Endothelial cell of umbilical vein (primary cell): ENCODE results near the gene ANGPTL7. TPM values are rescaled to one million over a fixed set of nuclear protein-coding genes. Genes with fewer than 3 reads are reported as not detected.

Experiments used
- BruUV-seq: library from RNA; stranded (reverse); fragments of 400-500 nt; replicated peaks from 2 replicates; lab custom pipeline; 2021; lab: Mats Ljungman, UMichigan
- CTCF ChIA-PET: fragments of 300-600, 350-600 bp; sonication (Branson Sonifier 250); formaldehyde crosslinking; loops from one replicate; lab custom pipeline; 2021; ENCODE audit warnings: antibody characterized with exemption, inconsistent platforms; lab: Charles Lee
- POLR2A ChIA-PET: fragments of 300-600, 350-600 bp; sonication (Branson Sonifier 250); formaldehyde crosslinking; loops from one replicate; lab custom pipeline; 2021; ENCODE audit warnings: antibody characterized with exemption, inconsistent platforms; lab: Charles Lee
- DNase-seq: peaks from one replicate; pipeline ENCODE4 v3.0.0-alpha.2; 2011; ENCODE audit warnings: low read depth, low spot score
- FAIRE-seq: peaks from 2 replicates; lab custom pipeline; 2011; peaks lifted over from hg19 to GRCh38; lab: Jason Lieb, UNC
- H2AFZ ChIP-seq: 2 replicates; pipeline ENCODE4 v1.6.0; 2012; ENCODE audit warnings: low read depth, low read length, control low read depth, inconsistent platforms
- H3K27ac ChIP-seq: 2 replicates; pipeline ENCODE4 v1.5.1; 2011; ENCODE audit warnings: low read depth, mild to moderate bottlenecking, control low read depth, low read length, moderate library complexity; ENCODE audit not compliant: insufficient read depth
- H3K27me3 ChIP-seq, 2 experiments: 2 replicates each; pipeline versions ENCODE4 v1.6.0 to v1.6.1; 2011; ENCODE audit warnings: low read length in 2 of 2, mixed read lengths in 1 of 2; ENCODE audit not compliant: control insufficient read depth in 2 of 2, insufficient read depth in 2 of 2
- H3K36me3 ChIP-seq, 2 experiments: 2 replicates in 1 of 2; 3 replicates in 1 of 2; pipeline ENCODE4 v1.5.1; 2011; ENCODE audit warnings: low read length in 2 of 2, mild to moderate bottlenecking in 1 of 2, moderate library complexity in 1 of 2; ENCODE audit not compliant: control insufficient read depth in 2 of 2, insufficient read depth in 2 of 2; ENCODE audit errors: extremely low read depth in 1 of 2
- H3K4me1 ChIP-seq: 3 replicates; pipeline ENCODE4 v1.5.1; 2011; ENCODE audit warnings: mild to moderate bottlenecking, low read length; ENCODE audit not compliant: control insufficient read depth, insufficient read depth; ENCODE audit errors: extremely low read depth
- H3K4me2 ChIP-seq: 2 replicates; pipeline ENCODE4 v1.6.1; 2011; ENCODE audit warnings: low read length, control low read depth, mixed read lengths; ENCODE audit not compliant: insufficient read depth
- H3K4me3 ChIP-seq, 3 experiments: fragments of 200-600 bp in 1 of 3; sonication (generic), shearing (Covaris generic) in 1 of 3; replicated peaks in 1 of 3; 2 replicates each; pipeline ENCODE4 v1.5.1; 2011 to 2016; ENCODE audit warnings: control low read depth in 3 of 3, low read length in 3 of 3, mild to moderate bottlenecking in 2 of 3, inconsistent platforms in 1 of 3, low read depth in 1 of 3, moderate library complexity in 1 of 3; ENCODE audit not compliant: insufficient read depth in 1 of 3
- H3K79me2 ChIP-seq: 2 replicates; pipeline ENCODE4 v1.6.0; 2012; ENCODE audit warnings: low read length, inconsistent platforms; ENCODE audit not compliant: control insufficient read depth, insufficient read depth
- H3K9ac ChIP-seq: replicated peaks from 2 replicates; pipeline ENCODE3; 2011; ENCODE audit warnings: low read length, control low read depth; ENCODE audit not compliant: insufficient read depth; ENCODE audit errors: extremely low read depth
- H3K9me1 ChIP-seq: replicated peaks from 3 replicates; pipeline ENCODE4 v1.6.0; 2011; ENCODE audit warnings: mild to moderate bottlenecking, low read length; ENCODE audit not compliant: control insufficient read depth, insufficient read depth; ENCODE audit errors: extremely low read depth
- H3K9me3 ChIP-seq: replicated peaks from 2 replicates; pipeline ENCODE4 v1.5.1; 2012; ENCODE audit warnings: low read length, inconsistent platforms; ENCODE audit not compliant: control insufficient read depth, insufficient read depth
- H4K20me1 ChIP-seq: replicated peaks from 2 replicates; pipeline ENCODE3; 2011; ENCODE audit warnings: mild to moderate bottlenecking, low read length; ENCODE audit not compliant: control insufficient read depth, insufficient read depth; ENCODE audit errors: extremely low read depth
- CTCF ChIP-seq, 2 donors: IDR thresholded peaks; 1 replicate in 1 of 2; 2 replicates in 1 of 2; pipeline ENCODE4 v1.5.1; 2011; ENCODE audit warnings: low read length in 2 of 2, mild to moderate bottlenecking in 2 of 2, moderate library complexity in 2 of 2, control low read depth in 1 of 2, inconsistent platforms in 1 of 2, low read depth in 1 of 2; ENCODE audit not compliant: insufficient read depth in 1 of 2; ENCODE audit errors: extremely low read depth in 1 of 2
- EZH2 ChIP-seq: IDR thresholded peaks from 2 replicates; pipeline ENCODE4 v1.6.1; 2012; ENCODE audit warnings: borderline replicate concordance, low read depth, mild to moderate bottlenecking, moderate library complexity, low read length, inconsistent platforms; ENCODE audit not compliant: severe bottlenecking
- FOS ChIP-seq: IDR thresholded peaks from 2 replicates; pipeline ENCODE4 v1.6.1; 2011; ENCODE audit warnings: mild to moderate bottlenecking, low read length, moderate library complexity, borderline replicate concordance; ENCODE audit not compliant: insufficient read depth
- GATA2 ChIP-seq: IDR thresholded peaks from 2 replicates; pipeline ENCODE4 v1.7.0; 2011; ENCODE audit warnings: low read depth, mild to moderate bottlenecking, moderate library complexity, mixed read lengths, low read length; ENCODE audit not compliant: insufficient read length, insufficient read depth
- JUN ChIP-seq: IDR thresholded peaks from 2 replicates; pipeline ENCODE4 v1.6.1; 2011; ENCODE audit warnings: borderline replicate concordance, low read depth; ENCODE audit not compliant: insufficient read length, insufficient read depth
- MYC ChIP-seq: IDR thresholded peaks from one replicate; pipeline ENCODE4 v1.6.1; 2011; ENCODE audit warnings: mild to moderate bottlenecking, low read depth, low read length
- POLR2A ChIP-seq: IDR thresholded peaks from 2 replicates; pipeline ENCODE4 v1.6.1; 2012; ENCODE audit warnings: low read depth, mild to moderate bottlenecking, control low read depth, low read length
- POLR2AphosphoS5 ChIP-seq: IDR thresholded peaks from 2 replicates; pipeline ENCODE4 v1.6.1; 2012; ENCODE audit warnings: low read depth, mild to moderate bottlenecking, control low read depth, low read length, moderate library complexity; ENCODE audit not compliant: insufficient read depth
- dilution Hi-C: fragments of 300-500 bp; cut with MboI; formaldehyde crosslinking; loops from one replicate; pipeline ENCODE4 v1.15.0; 2019; ENCODE audit warnings: low sequenced_read_pairs; ENCODE audit not compliant: extremely low pct_ligation_motif_present
- intact Hi-C: fragments of 100-400 bp; cut with micrococcal nuclease; formaldehyde crosslinking; loops from one replicate; pipeline ENCODE4 v1.10.0; 2022
- polyA plus RNA-seq, 4 experiments: library from polyadenylated mRNA; depleted of rRNA in 3 of 4; stranded (reverse) in 3 of 4; unstranded in 1 of 4; fragments of >200 nt; gene quantifications; 2 replicates each; pipeline versions ENCODE4 v1.2.1 to v1.2.3, GENCODE V29; 2011 to 2012; ENCODE audit warnings: missing spikeins in 1 of 4
- total RNA-seq: library from RNA; stranded (reverse); gene quantifications from 2 replicates; pipeline ENCODE4 v1.2.3, GENCODE V29; 2021
- TF ChIP-seq, protein P1 (sequence below): IDR thresholded peaks from 2 replicates; pipeline ENCODE4 v1.6.1; 2011; ENCODE audit not compliant: insufficient read depth, insufficient read length

The ANGPTL7 gene
- total and polyA plus RNA-seq, 2 donors (not counting 3 experiments of a cell fraction or from before 2014, with no cell fraction given) = not detected

GRCh38 chr1:11198851-11199594, 9.9 kb downstream of the ANGPTL7 start:
- DNase-seq (no peak), FAIRE-seq (no peak)
- H3K27ac ChIP-seq = no peak overlapping the region
- no peak overlapping the region for H3K9ac ChIP-seq
- H3K27me3 ChIP-seq = no peaks in the 10 kb centered on the region
- no peak overlapping the region for H3K4me2 ChIP-seq
- no peak for TF ChIP-seq POLR2AphosphoS5
- TF ChIP-seq FOS = no peak
- TF ChIP-seq, protein P1, sequence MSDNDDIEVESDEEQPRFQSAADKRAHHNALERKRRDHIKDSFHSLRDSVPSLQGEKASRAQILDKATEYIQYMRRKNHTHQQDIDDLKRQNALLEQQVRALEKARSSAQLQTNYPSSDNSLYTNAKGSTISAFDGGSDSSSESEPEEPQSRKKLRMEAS = no peak
- no peak for TF ChIP-seq MYC
- no peak for TF ChIP-seq EZH2
- TF ChIP-seq JUN = no peak
- no peak for TF ChIP-seq POLR2A
- TF ChIP-seq CTCF (IDR thresholded peaks at IDR 0.05; ENCODE audit: extremely low read depth in 1 of 2, insufficient read depth in 1 of 2, low read depth in 1 of 2, low read length in 2 of 2) = no peak
- TF ChIP-seq GATA2 = no peak
- H3K9me3 ChIP-seq = no peaks in the 10 kb centered on the region
- intact Hi-C loops = no loop called here
- H3K9me1 ChIP-seq = no peaks in the 10 kb centered on the region
- ChIA-PET CTCF (no interaction called here), POLR2A (no interaction called here)
- H3K79me2 ChIP-seq = no peaks in the 10 kb centered on the region
- no peak overlapping the region for H3K4me3 ChIP-seq
- H2AFZ ChIP-seq = no peak overlapping the region
- peaks cover 4 to 15% of the 10 kb centered on the region in 2 experiments for H3K36me3 ChIP-seq
- dilution Hi-C loops = no loop called here
- H3K4me1 ChIP-seq = peaks cover 4% of the 10 kb centered on the region
- no TSS peak for BruUV-seq
- no peaks in the 10 kb centered on the region for H4K20me1 ChIP-seq
